NCI-H128 (cell line): ENCODE measurements around the gene SLCO3A1.

Experiments used
- DNase-seq: peaks from one replicate; lab custom pipeline; 2025; ENCODE audit not compliant: unreplicated experiment; lab: John Stamatoyannopoulos, UW

Gene SLCO3A1

DNA sequence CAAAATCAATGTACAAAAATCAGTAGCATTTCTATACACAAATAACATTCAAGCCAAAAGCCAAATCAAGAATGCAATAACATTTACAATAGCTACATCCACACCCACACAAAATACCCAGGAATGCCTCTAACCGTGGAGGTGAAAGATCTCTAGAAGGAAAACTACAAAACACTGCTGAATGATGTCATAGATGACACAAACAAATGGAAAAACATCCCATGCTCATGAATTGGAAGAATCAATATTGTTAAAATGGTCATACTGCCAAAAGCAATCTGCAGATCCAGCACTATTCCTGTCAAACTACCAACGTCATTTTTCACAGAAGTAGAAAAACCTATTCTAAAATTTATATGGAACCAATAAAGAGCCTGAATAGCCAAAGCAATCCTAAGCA is 143.7 kb downstream of the SLCO3A1 start:
- no peak for DNase-seq

GRCh38 chr15:92000709-92001108 is 147.2 kb downstream of the SLCO3A1 start:
- DNase-seq: no peak

DNA sequence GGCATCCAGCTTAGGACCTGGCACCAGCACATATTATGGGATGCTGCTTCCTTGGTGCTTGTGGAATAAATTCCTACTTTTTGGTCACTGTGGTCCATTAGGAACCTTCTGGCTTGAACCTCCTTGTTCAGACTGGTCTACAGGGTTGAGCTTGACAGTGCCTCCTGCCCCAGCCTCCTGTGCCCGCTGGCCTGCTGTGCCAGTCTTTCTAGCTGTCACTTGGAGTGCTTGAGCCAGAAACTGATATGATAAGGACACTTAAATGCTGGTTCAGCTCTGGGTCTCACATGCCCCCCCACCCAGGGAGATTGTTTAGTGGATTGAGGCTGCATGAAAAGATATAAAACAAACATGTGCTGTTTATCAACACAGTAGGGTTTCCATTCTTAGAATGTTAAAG is 147.8 kb downstream of the SLCO3A1 start:
- peak; percentile 47 for DNase-seq

- no peak for DNase-seq
Observed at GRCh38 chr15:92002666-92003065, 149.2 kb downstream of the SLCO3A1 start.

DNA sequence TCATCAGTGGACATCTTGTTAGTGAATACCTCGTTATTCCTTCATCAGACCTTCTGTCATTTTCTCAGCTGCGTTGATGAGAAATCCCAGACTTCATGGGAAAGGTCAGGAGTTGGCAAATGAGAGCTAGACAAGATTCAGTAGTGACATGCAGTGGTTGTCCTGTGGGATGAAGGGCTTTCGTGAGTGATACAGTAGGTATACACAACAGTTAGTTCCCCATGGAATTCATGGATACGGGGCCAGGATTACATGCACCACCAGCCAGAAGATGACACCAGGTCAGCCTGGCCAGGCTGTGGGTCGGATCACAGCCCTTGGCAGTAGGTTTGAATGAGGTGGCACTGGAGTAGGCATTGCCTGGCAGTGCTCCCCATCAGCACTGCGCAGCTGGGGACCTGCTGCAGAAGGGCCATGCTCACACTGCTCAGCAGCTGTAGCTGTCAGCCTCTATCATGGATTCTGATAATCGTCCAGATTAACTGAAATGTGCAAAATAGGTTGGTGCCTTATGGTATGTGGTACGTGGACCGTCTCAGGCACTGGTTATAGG is 150.1 kb downstream of the SLCO3A1 start:
- DNase-seq: no peak

- peak; percentile 32 for DNase-seq
Observed at GRCh38 chr15:92005154-92005553, 151.6 kb downstream of the SLCO3A1 start.

- no peak for DNase-seq
Observed at GRCh38 chr15:92006186-92007028, 152.9 kb downstream of the SLCO3A1 start.

DNA sequence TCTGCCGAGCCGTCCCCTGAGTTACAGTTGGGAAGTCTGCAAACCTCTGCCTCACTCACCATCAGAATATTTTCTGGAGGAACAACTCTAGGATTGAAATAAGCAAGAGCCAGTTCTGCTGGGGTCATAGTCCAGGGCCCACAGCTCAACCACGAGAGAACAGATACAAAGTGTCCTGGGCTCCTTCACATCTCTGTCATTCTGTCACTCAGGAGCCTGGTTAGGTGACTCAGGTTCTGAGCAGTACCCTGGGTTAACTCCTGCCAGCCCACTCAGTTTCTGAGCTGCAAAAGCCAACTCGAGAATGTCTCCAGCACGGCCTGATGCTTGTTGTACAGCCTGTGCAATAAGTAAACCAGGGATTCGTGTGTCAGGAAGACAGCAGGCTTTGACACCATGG is 155.7 kb downstream of the SLCO3A1 start:
- DNase-seq: no peak

- no peak for DNase-seq
Observed at GRCh38 chr15:92011611-92012367, 158.3 kb downstream of the SLCO3A1 start.

- DNase-seq: no peak
Observed at GRCh38 chr15:92012368-92012629, 158.8 kb downstream of the SLCO3A1 start.

DNA sequence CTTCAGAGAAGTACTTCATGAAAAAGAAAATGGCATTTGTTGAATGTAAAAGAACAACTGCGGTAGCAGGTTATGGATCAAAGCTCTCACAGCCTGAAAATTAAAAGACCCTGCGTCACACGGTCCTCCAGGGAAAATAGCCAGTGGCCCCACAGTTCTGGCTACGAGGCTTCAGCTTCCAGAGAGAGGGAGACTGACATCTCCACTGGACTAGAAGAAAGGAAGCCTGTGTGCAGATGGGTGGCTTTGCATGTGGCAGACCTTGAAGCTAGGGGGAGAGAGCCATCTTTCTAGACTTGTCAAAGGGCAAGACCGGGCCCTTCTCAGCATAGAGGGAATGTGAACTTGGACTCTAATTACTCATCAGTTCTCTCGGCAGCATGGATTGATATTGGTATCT is 159.4 kb downstream of the SLCO3A1 start:
- DNase-seq: no peak

GRCh38 chr15:92014281-92015030 is 160.9 kb downstream of the SLCO3A1 start:
- DNase-seq: no peak

DNA sequence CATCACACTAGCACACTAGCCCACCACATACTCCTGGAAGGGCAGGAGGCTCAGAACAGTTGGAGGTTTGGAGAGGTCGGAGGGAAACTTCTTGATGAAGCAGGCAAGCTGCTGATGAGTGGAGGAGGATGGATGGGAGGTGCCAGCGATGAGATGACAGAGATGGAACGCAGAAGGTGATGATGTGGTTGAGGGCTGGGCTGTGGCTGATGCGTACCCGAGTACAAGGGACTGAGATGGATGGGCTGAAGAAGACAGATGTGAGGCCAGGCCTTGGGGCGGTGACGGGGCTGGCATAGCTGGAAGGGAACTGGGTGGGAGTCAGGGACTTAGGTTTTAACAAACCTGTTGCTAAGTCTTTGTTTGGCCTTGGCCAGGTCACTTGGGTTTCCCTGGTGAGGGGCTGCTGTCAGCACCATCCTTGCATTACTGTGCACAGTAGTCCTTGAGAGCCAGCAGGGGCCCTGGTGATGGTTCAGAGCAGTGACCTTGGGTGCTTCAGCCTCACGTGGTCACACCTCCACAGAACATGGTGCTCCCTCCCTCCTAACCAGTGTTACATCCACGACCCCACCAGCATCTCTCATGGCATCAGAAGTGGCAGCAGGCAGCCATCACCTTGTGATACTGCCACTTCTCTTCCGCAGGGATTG is 164.5 kb downstream of the SLCO3A1 start:
- no peak for DNase-seq

DNA sequence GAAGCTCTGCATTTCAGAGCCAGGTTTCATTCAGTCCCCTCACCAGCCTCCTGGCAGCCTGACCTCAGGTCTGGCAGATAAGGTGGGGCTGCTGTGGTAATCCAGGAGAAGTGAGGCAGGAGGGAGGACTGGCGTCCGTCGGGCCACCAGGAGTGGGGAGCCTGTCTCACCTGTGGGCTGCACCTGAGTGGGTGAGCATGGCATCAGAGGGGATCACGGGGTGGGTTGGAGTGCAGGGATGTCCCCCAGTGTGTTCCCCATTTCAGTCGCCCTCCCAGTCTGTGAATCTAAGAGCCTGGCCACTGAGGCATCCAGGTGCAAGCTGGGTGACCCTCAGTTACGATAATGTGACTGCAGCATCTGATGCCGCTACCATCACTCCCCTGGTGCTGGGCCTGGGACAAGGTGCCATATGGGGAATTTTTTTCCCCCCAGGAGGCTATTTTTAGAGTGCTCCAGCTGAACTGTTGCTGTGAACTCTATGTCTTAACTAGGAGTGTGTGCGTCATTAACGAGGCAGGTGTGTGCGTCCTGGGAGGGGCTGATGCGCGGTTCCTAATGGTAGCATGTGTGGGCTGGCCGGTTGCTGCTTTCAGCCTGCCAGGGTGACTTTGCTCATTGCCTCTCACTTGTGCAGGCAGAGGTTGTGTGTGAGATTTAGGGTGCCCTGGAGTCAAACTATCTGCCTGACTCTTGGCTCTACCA is 165.2 kb downstream of the SLCO3A1 start:
- DNase-seq: no peak

DNA sequence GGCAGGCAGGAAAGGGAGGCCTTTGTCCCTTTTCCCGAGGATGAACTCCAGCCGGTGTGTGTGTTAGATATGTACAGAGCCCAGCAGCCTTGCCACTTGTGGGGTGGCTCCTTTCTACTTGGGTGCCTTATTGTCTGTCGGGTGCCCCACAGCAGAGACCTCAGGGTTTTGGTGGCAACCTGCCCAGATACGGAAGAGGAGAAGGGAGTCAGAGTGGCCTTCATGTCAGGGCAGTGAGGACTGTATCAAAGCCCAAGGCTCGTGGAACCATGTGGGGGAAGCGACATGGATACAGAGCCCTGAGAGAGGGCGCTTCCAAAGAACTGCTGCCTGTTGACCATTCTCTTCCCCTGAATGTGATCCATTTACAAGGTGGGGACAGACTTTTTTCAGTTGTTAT is 166.2 kb downstream of the SLCO3A1 start:
- DNase-seq: no peak

GRCh38 chr15:92020207-92020606 is 166.7 kb downstream of the SLCO3A1 start:
- no peak for DNase-seq

- no peak for DNase-seq
Observed at GRCh38 chr15:92020804-92021203, 167.3 kb downstream of the SLCO3A1 start.

DNA sequence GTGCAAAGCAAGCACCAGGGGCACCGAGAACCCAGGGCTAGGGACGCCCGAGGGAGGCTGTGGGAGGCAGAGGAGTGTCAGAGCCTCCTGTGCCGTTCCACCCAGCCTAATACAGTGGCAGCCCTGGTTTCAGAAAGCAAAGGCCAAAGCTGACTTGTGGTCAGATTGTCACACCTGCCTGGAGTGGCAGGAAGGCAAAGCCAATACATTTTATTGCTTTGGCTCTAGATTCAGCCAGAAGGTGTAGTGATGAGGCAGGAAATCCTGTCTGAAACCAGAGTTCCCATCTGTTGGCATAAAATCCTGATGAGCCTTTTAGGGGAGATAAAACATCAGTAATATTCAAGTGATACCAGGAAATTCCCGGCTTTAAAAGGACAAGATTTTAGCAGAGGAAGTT is 168.3 kb downstream of the SLCO3A1 start:
- DNase-seq: no peak

GRCh38 chr15:92023965-92024364 is 170.5 kb downstream of the SLCO3A1 start:
- DNase-seq: no peak

GRCh38 chr15:92025706-92026270 is 172.3 kb downstream of the SLCO3A1 start:
- no peak for DNase-seq
